NOMO-1 treated with DMSO at 0.1 percent for 48 hours (cell line): ENCODE results near the gene SLC25A22.

ENCODE experiments used
- DNase-seq: peaks from one replicate; lab custom pipeline; 2025; ENCODE audit not compliant: unreplicated experiment; lab: John Stamatoyannopoulos, UW

The SLC25A22 gene

DNA sequence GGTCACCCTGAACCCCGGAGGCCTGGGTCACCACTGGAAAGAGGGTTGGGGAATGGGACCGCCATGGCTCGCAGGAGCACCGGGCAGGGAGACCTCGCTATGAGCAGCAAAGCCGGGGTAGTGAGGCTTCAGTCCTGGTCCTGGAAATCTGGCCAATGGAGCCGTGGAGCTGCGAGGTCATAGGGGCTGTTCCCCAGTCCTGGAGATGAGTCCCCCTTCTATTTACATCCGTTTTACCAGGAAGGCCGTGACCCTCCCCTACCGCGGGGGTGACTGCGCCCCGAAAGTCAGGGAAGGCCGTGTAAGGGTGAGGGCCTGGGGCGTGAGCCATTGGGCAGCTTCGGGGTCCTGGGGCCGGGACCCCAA is 6.5 kb upstream of the SLC25A22 start:
- no peak for DNase-seq

- no peak for DNase-seq
Measured at GRCh38 chr11:803770-804598, 5.9 kb upstream of the SLC25A22 start.

DNA sequence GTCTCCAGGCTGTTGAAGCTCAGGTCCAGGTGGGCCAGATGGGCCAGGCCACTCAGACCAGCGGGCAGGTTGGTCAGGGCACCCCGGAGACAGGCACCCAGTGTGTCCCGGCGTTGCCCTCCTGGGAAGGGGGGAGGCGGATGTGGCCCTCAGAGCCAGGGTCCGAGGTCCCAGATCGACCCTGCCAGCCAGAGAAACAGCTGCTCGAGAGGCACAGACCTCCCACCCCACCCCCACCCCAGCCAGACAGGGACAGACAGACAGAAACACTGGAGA is 5.3 kb upstream of the SLC25A22 start:
- DNase-seq = no peak

DNA sequence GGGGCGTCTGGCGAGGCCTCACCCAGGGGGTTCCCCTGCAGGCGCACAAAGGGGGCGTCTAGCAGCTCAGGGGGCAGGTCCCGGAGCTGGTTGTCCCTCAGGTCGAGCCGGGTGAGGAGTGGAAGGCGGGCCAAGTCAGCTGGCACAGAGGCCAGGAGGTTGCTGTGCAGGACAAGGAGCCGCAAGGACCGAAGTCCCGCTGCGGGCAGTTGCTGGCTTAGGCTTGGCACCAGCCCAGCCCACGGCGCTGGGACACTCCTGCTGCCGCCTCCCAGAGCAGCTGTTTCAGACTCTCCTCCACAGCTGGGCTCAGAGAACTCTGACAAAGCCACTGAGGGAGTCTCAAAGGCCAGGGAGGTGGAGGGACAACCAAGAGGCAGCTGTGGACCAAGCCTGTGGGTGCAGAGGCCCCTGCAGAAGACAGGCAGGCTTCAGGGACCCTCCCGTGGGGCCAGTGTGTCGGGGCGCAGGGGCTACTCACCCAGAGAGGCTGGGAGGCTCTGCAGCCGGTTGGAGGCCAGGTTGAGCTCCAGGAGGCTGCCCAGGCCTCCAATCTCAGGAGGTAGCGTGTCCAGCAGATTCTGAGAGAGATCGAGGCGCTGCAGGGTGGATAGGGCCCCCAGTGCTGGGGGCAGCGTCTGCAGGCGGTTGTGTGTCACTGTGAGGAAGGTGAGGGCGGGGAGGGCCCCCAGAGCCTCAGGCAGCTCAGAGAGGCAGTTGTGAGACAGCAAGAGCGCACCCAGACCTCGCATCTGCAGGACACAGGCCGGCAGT is 4.8 kb upstream of the SLC25A22 start:
- no peak for DNase-seq

GRCh38 chr11:802018-802617 is 4.0 kb upstream of the SLC25A22 start:
- DNase-seq = no peak

GRCh38 chr11:801097-801780 is 3.2 kb upstream of the SLC25A22 start:
- no peak for DNase-seq

DNA sequence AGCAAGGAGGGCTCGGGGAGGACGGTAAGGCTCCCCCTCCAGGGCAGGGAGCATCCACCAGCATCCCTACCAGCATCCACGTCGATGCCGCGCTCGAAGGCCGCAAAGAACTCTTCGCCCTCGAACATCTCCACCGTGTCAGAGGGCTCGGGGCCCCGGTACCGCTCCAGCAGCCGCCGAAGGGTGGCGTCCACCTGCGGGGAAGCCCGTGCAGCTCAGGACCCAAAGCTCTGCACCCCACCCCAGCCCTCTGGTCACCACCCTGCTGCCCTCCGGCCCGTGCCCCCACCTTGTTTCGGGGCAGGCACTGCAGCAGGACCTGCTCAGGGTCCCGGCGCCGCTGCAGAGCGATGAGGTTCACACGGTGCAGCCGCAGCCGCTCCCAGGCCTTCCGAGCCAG is 2.4 kb upstream of the SLC25A22 start:
- DNase-seq = no peak

GRCh38 chr11:799641-800316 is 1.7 kb upstream of the SLC25A22 start:
- no peak for DNase-seq

GRCh38 chr11:797296-798092 is 587 bp downstream of the SLC25A22 start:
- DNase-seq = peak; percentile 71

- DNase-seq = no peak
Measured at GRCh38 chr11:796565-797295, 1.4 kb downstream of the SLC25A22 start.

DNA sequence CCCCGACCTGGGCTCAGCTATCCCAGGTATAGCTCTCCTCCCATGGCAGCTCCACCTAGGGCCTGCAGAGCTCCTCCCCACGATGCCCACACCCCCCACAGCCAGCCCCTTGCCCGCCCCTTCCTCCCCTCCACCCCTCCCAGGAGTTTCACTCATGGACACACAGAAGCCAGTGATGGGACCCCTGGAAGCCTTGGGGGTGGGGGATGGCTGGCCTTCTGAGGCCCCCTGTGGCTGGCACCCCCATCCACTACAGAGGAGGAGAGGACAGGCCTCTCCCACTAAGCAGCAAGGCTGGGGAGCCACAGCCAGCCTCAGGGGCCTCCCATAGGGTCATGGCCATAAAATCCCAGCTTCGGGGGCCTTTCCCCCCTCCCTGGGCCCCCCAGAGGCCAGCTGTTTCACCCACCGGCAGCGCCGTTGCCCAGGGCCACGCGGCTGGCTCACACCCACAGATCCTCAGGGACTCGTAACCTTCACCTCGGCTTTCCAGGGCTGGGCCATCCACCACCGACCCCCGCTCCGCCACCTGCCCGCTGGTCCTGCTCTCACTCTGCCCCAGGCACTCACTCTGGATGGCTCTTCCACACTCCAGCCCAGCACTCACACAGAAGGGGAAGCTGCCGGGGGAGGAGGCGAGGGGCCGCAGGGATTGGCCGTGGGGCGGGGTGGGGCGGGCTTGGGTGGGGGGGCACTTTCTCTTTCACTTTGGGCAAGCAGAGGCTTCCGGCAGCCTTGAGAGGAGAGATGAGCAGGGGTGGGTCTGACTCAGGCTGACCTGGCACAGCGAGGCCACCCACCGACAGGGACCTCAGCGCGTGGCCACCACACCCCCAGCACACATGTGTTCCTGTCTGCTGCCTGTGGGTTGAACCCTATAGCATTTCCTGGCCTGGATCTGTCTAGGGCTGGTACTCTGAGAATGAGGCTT is 2.2 kb downstream of the SLC25A22 start:
- peak; percentile 86 for DNase-seq

DNA sequence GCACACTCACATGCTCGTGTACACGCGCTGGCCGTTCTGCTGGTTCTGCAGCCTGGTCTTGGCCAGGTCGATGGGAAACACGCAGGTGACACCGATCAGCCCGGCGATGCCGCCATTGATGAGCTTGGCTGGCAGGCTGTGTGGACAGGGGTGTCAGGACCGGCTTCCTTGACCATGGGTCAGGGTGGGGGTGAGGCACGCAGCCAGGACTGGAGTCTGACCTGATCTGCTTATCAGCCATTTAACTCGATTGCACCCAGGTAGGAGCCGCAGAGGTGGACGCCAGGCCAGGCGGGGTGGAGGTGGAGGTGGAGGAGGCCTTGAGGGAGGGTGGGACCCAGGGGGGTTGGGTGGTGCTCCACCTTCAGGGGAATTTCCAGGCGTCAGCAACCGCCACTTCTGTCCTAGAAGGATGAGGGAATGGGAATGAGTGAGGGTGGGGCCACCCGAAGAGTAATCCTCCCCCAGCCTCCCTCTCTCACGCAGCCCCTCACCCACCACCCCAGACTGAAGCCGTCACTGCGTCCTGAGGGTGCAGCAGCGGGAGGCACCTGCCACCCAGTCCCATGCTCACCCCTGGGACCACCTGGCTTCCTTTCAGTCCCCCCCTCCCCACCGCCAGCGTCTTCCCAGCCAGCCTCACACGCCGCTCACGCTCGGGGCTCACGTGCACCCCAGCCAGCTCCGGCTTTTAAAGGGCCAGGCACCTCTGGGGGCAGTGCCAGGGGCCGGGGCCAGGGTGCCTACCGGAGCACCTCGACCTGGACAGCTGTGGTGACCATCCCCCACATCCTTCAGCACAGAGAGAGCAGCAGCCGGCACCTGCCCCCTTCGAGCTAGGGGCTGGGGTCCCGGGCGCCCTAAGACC is 3.1 kb downstream of the SLC25A22 start:
- no peak for DNase-seq

DNA sequence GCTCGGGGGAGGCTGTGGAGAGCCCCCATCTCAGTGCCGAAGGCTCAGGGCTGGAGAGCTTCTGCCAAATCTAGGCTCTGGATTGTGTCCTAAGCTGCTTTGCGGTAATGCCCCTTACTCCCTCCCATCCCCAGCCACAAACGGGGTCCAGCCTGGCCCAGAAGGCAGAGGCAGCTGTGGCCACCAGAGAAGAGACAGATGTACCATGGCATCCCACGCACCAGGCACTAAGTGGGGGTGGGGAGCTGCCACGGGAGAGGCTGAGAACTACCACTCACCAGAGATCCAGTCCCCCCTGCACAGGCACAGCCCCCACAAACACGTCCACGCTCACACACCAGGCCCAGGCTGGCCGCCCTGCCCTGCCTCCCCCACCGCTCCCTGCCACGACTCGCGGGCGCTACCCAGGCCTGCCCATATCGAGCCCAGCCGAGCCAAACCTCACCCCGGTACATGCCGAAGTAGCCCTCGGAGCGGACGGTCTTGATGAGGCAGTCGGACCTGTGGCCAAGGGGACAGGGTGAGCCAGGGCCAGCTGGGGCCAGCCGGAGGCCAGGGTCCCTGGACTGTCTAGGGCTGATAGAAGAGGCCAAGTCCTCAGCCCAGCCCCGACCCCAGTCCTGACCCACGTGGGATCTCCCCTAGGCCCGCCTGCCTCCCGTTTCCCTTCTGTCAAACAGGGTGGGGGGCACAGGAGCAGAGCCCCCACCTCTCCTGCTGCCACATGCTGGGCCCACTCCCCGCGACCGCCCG is 3.9 kb downstream of the SLC25A22 start:
- DNase-seq = no peak

- DNase-seq = no peak
Measured at GRCh38 chr11:793556-793955, 4.5 kb downstream of the SLC25A22 start.

- no peak for DNase-seq
Measured at GRCh38 chr11:792873-793272, 5.2 kb downstream of the SLC25A22 start.

DNA sequence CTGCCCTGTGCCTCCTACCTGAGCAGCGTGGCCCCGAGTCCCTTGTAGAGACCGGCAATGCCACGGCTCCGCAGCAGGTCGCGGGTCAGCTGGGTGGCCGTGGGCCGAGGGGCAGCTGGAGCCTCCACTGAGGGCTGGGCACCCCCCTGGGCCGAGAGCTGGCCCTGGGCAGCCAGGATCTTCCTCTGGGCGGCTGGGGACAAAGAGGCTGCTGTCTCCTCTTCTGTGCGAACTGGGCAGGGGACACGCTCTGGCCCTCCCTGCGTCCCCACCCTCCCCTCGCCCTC is 5.6 kb downstream of the SLC25A22 start:
- no peak for DNase-seq
